GM12878 (cell line): Measurements from ENCODE around the gene RBM42. TPM values are rescaled to one million over a fixed set of nuclear protein-coding genes. Genes with fewer than 3 reads are reported as not detected.
"Not testable (repeated sequence)": the region's sequence is repeated elsewhere in the genome, so short reads cannot be mapped to it uniquely, and the experiment has no call there.

ENCODE experiments used
- ATAC-seq: fragments of 200-7000 bp; cut with Tn5 transposase; 3 replicates; pipeline ENCODE4 v1.9.1; 2020; ENCODE audit warnings: mild to moderate bottlenecking, moderate library complexity
- BruUV-seq: library from RNA; stranded (reverse); fragments of 400-500 nt; replicated peaks from 2 replicates; lab custom pipeline; 2021; lab: Mats Ljungman, UMichigan
- CTCF ChIA-PET: fragments of 300-600 bp; sonication (Branson Sonifier 250); formaldehyde crosslinking; extraction: SDS; loops from one replicate; lab custom pipeline; 2021; ENCODE audit warnings: inconsistent platforms; lab: Yijun Ruan, JAX
- POLR2A ChIA-PET: fragments of 350-600 bp; formaldehyde crosslinking; extraction: SDS; loops from one replicate; lab custom pipeline; 2021; ENCODE audit warnings: inconsistent platforms; lab: Charles Lee
- RAD21 ChIA-PET: fragments of 300-600 bp; sonication (Branson Sonifier 250); formaldehyde crosslinking; loops from one replicate; lab custom pipeline; 2023; ENCODE audit warnings: antibody characterized with exemption; ENCODE audit not compliant: unreplicated experiment; lab: Charles Lee
- SMC1A ChIA-PET: fragments of 300-600 bp; sonication (Branson Sonifier 250); formaldehyde crosslinking; loops from one replicate; lab custom pipeline; 2023; ENCODE audit not compliant: unreplicated experiment, uncharacterized antibody; lab: Charles Lee
- DNase-seq: peaks from one replicate; pipeline ENCODE4 v3.0.0-alpha.2; 2011; ENCODE audit warnings: low read depth, low spot score
- FAIRE-seq: peaks from 3 replicates; lab custom pipeline; 2011; peaks lifted over from hg19 to GRCh38; lab: Jason Lieb, UNC
- H2AFZ ChIP-seq: 2 replicates; pipeline ENCODE4 v1.6.0; 2011; ENCODE audit warnings: low read depth, low read length, control low read depth; ENCODE audit not compliant: control insufficient read depth
- H3K27ac ChIP-seq: 2 replicates; pipeline ENCODE4 v1.5.1; 2011; ENCODE audit warnings: control low read depth; ENCODE audit not compliant: control insufficient read depth, insufficient read depth
- H3K27me3 ChIP-seq, 2 experiments: replicated peaks in 1 of 2; 2 replicates each; pipeline versions ENCODE4 v1.6.0 to v1.6.1; 2011; ENCODE audit warnings: low read length in 1 of 2; ENCODE audit not compliant: control insufficient read depth in 2 of 2, insufficient read depth in 2 of 2
- H3K36me3 ChIP-seq, 2 experiments: 2 replicates each; pipeline ENCODE4 v1.5.1; 2011; ENCODE audit warnings: low read length in 1 of 2; ENCODE audit not compliant: control insufficient read depth in 2 of 2, insufficient read depth in 2 of 2
- H3K4me1 ChIP-seq: 2 replicates; pipeline ENCODE4 v1.6.1; 2011; ENCODE audit warnings: mild to moderate bottlenecking, low read length, moderate library complexity, mixed read lengths; ENCODE audit not compliant: control insufficient read depth, insufficient read depth
- H3K4me2 ChIP-seq: 2 replicates; pipeline ENCODE4 v1.6.0; 2011; ENCODE audit warnings: control low read depth; ENCODE audit not compliant: control insufficient read depth, insufficient read depth
- H3K4me3 ChIP-seq: fragments of 200-600 bp; sonication (generic); 2 replicates; pipeline ENCODE4 v1.5.1; 2016
- H3K79me2 ChIP-seq: 2 replicates; pipeline ENCODE4 v1.6.0; 2011; ENCODE audit warnings: low read length; ENCODE audit not compliant: control insufficient read depth, insufficient read depth
- H3K9ac ChIP-seq: 2 replicates; pipeline ENCODE4 v1.8.0; 2011; ENCODE audit warnings: low read length, control low read depth, mixed read lengths; ENCODE audit not compliant: control insufficient read depth, insufficient read depth
- H3K9me3 ChIP-seq: replicated peaks from 3 replicates; pipeline ENCODE4 v1.5.1; 2011; ENCODE audit warnings: mild to moderate bottlenecking, low read length; ENCODE audit not compliant: control insufficient read depth, insufficient read depth
- H4K20me1 ChIP-seq: 2 replicates; pipeline ENCODE4 v1.6.0; 2011; ENCODE audit not compliant: control insufficient read depth, insufficient read depth
- BCL11A ChIP-seq: IDR thresholded peaks from 2 replicates; pipeline ENCODE4 v1.6.1; 2011; ENCODE audit warnings: low read depth, low read length
- MEF2A ChIP-seq: IDR thresholded peaks from 2 replicates; pipeline ENCODE4 v1.6.1; 2011; ENCODE audit warnings: low read depth, mild to moderate bottlenecking, low read length, moderate library complexity; ENCODE audit not compliant: insufficient read depth
- MTA2 ChIP-seq: fragments of 450-650 bp; IDR thresholded peaks from 2 replicates; pipeline ENCODE4 v1.6.1; 2016; ENCODE audit warnings: low read depth, mild to moderate bottlenecking, moderate library complexity
- PBX3 ChIP-seq: IDR thresholded peaks from 2 replicates; pipeline ENCODE4 v1.6.1; 2011; ENCODE audit warnings: mild to moderate bottlenecking, low read depth, low read length, moderate library complexity; ENCODE audit not compliant: insufficient replicate concordance
- POU2F2 ChIP-seq: IDR thresholded peaks from 3 replicates; pipeline ENCODE4 v1.6.1; 2011; ENCODE audit warnings: low read depth, mild to moderate bottlenecking, low read length, borderline replicate concordance
- SUZ12 ChIP-seq: fragments of 200-600 bp; sonication (generic); IDR thresholded peaks from one replicate; pipeline ENCODE4 v1.6.1; 2018; ENCODE audit warnings: antibody characterized with exemption, mild to moderate bottlenecking; ENCODE audit not compliant: unreplicated experiment
- ZNF24 ChIP-seq: fragments of 450-650 bp; IDR thresholded peaks from 2 replicates; pipeline ENCODE4 v1.6.1; 2017; ENCODE audit warnings: antibody characterized with exemption, mild to moderate bottlenecking
- WGBS: methylation state at CpG from one replicate; pipeline ENCODE4 v1.1.6; 2016; ENCODE audit warnings: low lambda C conversion rate; ENCODE audit not compliant: insufficient replicate concordance, insufficient coverage; ENCODE audit errors: missing lambda C conversion rate; 5-methylcytosine and 5-hydroxymethylcytosine counted together
- in situ Hi-C: fragments of 300-500 bp; cut with MboI; formaldehyde crosslinking; loops from 9 replicates; pipeline ENCODE4 v1.14.3; 2018; ENCODE audit warnings: mixed read lengths
- intact Hi-C: fragments of 100-400 bp; cut with micrococcal nuclease; formaldehyde crosslinking; loops from one replicate; pipeline ENCODE4 v1.14.2; 2022; ENCODE audit not compliant: unreplicated experiment
- polyA plus RNA-seq, 11 experiments: library from polyadenylated mRNA; depleted of rRNA in 4 of 11; unstranded in 6 of 11; stranded (reverse) in 5 of 11; fragments of >200 nt; fragmentation: Nextera tagmentation in 4 of 11; fragmentation: Illumina TruSeq in 1 of 11; extraction: Ambion mirVana in 4 of 11; extraction: Trizol in 1 of 11; gene quantifications; 1 replicate in 1 of 11; 2 replicates in 10 of 11; pipeline versions ENCODE4 v1.2.1 to v1.2.3, GENCODE V29; 2011 to 2016; ENCODE audit warnings: inconsistent platforms in 2 of 11, missing spikeins in 2 of 11, low read depth in 1 of 11
- total RNA-seq, 4 experiments: library from RNA; depleted of rRNA in 3 of 4; stranded (reverse); fragments of >200 nt in 3 of 4; fragmentation: Illumina TruSeq in 1 of 4; extraction: Trizol in 1 of 4; gene quantifications; 2 replicates each; pipeline versions ENCODE4 v1.2.1 to v1.2.3, GENCODE V29; 2013 to 2021
- TF ChIP-seq, protein P1 (sequence below): fragments of 450-650 bp; IDR thresholded peaks from 2 replicates; pipeline ENCODE4 v1.6.1; 2014; ENCODE audit warnings: mild to moderate bottlenecking

RBM42 gene
- total and polyA plus RNA-seq, 10 of the 15 experiments (the other 5 are each of a cell fraction or from before 2014, with no cell fraction given): 4.2 to 117 (median 48.5) TPM

DNA sequence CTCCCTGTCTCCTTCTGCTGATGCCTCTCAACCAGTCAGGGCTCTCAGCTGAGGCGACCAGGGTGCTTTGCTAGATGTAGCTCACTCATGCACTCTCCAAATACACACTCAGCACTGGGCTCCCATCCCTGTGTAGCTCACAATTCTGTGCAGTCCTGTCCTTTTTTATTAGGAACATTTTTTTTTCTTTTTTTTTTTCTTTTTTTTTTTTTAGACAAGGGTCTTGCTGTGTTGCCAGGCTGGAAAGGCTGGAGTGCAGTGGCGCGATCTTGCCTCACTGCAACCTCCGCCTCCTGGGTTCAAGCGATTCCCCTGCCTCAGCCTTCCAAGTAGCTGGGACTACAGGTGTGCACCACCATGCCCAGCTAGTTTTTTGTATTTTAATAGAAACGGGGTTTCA, 26.0 kb downstream of the RBM42 start:
- H4K20me1 ChIP-seq, H3K9ac ChIP-seq, H3K9me3 ChIP-seq, DNase-seq, H2AFZ ChIP-seq, H3K4me3 ChIP-seq, H3K4me1 ChIP-seq, BruUV-seq, H3K4me2 ChIP-seq, RAD21 ChIA-PET, ATAC-seq, FAIRE-seq, in situ Hi-C loops, POLR2A ChIA-PET, intact Hi-C loops, H3K27me3 ChIP-seq, SMC1A ChIA-PET, H3K27ac ChIP-seq: not testable (repeated sequence)
- CTCF ChIA-PET: interaction anchor here (2.0 kb wide), 1 partner anchor 106 kb away, joined by 9 read pairs; no protein-coding TSS in a partner anchor
- WGBS: 85% methylated on average over 6 of the region's 6 CpGs
- Histone ChIP-seq H3K36me3 (peaks cover 13 to 14% of the 10 kb centered on the region in 2 experiments; a peak in 3 of 4 replicates), H3K79me2 (peaks cover 10% of the 10 kb centered on the region)

DNA sequence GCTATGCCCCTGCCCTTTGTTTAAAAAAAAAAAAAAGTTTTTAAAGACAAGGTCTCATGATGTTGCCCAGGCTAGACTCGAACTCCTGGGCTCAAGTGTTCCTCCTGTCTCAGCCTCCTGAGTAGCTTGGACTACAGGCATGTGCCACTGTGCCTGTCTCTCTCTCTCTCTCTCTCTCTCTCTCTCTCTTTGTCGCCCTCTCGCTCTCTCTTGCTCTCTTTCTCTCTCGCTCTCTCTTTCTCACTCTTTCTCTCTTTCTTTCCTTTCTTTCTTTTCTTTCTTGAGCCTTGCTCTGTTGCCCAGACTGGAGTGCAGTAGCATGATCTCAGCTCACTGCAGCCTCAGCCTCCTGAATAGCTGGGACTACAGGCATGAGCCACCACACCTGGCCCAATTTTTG, 26.8 kb downstream of the RBM42 start:
- 100% methylated on average over 4 of the region's 4 CpGs for WGBS
- peaks cover 13 to 14% of the 10 kb centered on the region in 2 experiments; a peak in 3 of 4 replicates for H3K36me3 ChIP-seq
- no peak for FAIRE-seq

More for the DNA sequence above, 26.8 kb downstream of the RBM42 start:
- H3K4me3 ChIP-seq: no peak overlapping the region
- H3K4me2 ChIP-seq: no peak overlapping the region
- intact Hi-C loops: no loop called here
- RAD21 ChIA-PET: no interaction called here
- H4K20me1 ChIP-seq: no peaks in the 10 kb centered on the region
- POLR2A ChIA-PET: no interaction called here
- H3K9me3 ChIP-seq: no peaks in the 10 kb centered on the region
- SMC1A ChIA-PET: no interaction called here
- no peaks in the 10 kb centered on the region for H3K27me3 ChIP-seq
- CTCF ChIA-PET: interaction anchor here (2.0 kb wide), 1 partner anchor 107 kb away, joined by 9 read pairs; no protein-coding TSS in a partner anchor
- TF ChIP-seq MEF2A: no peak
- no peak for TF ChIP-seq POU2F2
- TF ChIP-seq SUZ12: no peak
- TF ChIP-seq MTA2: no peak
- TF ChIP-seq, protein P1, sequence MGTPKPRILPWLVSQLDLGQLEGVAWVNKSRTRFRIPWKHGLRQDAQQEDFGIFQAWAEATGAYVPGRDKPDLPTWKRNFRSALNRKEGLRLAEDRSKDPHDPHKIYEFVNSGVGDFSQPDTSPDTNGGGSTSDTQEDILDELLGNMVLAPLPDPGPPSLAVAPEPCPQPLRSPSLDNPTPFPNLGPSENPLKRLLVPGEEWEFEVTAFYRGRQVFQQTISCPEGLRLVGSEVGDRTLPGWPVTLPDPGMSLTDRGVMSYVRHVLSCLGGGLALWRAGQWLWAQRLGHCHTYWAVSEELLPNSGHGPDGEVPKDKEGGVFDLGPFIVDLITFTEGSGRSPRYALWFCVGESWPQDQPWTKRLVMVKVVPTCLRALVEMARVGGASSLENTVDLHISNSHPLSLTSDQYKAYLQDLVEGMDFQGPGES: no peak
- no peak for TF ChIP-seq ZNF24
- TF ChIP-seq PBX3: no peak
- no peak for TF ChIP-seq BCL11A
- no peak overlapping the region for H3K27ac ChIP-seq
- DNase-seq (no peak), ATAC-seq (no peak)
- in situ Hi-C loops: no loop called here
- no peaks in the 10 kb centered on the region for H3K4me1 ChIP-seq
- no TSS peak for BruUV-seq
- H3K9ac ChIP-seq: no peak overlapping the region
- H3K79me2 ChIP-seq: peaks cover 5% of the 10 kb centered on the region
- no peak overlapping the region for H2AFZ ChIP-seq
